Measurements from ENCODE around the gene MRPL38.
"Not testable (repeated sequence)": the region's sequence is repeated elsewhere in the genome, so short reads cannot be mapped to it uniquely, and the experiment has no call there.

The MRPL38 gene

DNA sequence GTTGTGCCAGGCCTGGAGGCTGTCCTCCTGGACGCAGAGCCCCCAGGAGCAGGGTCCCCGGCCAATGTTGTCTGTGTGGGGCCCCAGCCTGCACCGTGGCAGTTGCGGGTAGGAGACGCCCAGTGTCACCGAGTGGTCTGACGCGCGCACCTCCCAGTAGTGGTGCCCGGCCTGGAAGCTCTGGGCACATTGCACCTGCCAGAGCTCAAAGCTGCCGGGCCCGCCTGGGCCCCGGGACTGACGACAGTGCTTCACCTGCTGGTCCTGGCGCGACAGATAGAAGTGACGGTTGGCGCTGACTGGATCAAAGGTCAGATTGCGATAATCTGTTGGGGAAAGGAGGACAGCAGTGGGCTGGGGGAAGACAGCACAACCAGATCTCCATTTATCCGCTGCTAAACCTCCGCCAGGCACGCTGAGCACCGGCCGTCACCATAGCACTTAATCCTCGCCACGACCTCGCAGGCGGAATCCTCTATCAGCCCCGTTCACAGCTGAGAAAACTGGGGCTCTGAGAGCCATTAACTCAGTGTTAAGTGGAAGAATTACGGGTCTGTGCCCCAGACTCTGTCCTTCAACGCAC, 13.6 kb downstream of the MRPL38 start:
- H3K4me3 ChIP-seq (replicated peaks; ENCODE audit: insufficient read depth, low read length): no peak overlapping the region
- no peak overlapping the region for H3K27ac ChIP-seq (replicated peaks)
- H3K27me3 ChIP-seq (ENCODE audit: insufficient read depth, poor library complexity, severe bottlenecking): no peaks in the 10 kb centered on the region
- no peak for TF ChIP-seq SPI1 (IDR thresholded peaks at IDR 0.05; ENCODE audit: borderline replicate concordance, low read depth)
- no peak for DNase-seq (ENCODE audit: low read depth in 1 of 2, low spot score in 1 of 2)

DNA sequence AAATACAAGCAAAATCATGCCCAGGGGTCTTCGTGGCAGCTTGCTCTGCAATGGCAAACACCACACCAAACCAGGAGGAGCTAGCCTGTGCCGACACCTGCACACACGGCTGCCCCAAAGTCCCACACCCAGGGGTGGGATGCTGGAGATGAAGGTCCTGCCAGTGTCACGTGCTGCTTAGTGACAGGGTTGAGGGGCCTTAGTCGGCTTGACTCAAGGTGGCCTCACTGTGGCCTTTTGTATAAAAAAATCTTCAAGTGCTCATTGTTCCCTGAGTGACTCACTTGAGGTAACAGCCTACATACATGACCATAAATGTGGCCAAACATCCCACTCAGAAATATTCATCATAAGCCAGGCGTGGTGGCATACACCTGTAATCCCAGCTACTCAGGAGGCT, 15.2 kb downstream of the MRPL38 start:
- Histone ChIP-seq H3K4me3 (replicated peaks; ENCODE audit: insufficient read depth, low read length) (no peak overlapping the region), H3K27me3 (ENCODE audit: insufficient read depth, poor library complexity, severe bottlenecking) (no peaks in the 10 kb centered on the region), H3K27ac (replicated peaks) (no peak overlapping the region)
- no peak for DNase-seq (ENCODE audit: low read depth in 1 of 2, low spot score in 1 of 2)
- TF ChIP-seq POLR2AphosphoS5 (IDR thresholded peaks at IDR 0.05; ENCODE audit: low read depth) (no peak; the same call in 1 of the 2 replicates), GABPA (IDR thresholded peaks at IDR 0.05; ENCODE audit: low read depth) (no peak), SPI1 (IDR thresholded peaks at IDR 0.05; ENCODE audit: borderline replicate concordance, low read depth) (no peak)
- TF ChIP-seq, protein P1, sequence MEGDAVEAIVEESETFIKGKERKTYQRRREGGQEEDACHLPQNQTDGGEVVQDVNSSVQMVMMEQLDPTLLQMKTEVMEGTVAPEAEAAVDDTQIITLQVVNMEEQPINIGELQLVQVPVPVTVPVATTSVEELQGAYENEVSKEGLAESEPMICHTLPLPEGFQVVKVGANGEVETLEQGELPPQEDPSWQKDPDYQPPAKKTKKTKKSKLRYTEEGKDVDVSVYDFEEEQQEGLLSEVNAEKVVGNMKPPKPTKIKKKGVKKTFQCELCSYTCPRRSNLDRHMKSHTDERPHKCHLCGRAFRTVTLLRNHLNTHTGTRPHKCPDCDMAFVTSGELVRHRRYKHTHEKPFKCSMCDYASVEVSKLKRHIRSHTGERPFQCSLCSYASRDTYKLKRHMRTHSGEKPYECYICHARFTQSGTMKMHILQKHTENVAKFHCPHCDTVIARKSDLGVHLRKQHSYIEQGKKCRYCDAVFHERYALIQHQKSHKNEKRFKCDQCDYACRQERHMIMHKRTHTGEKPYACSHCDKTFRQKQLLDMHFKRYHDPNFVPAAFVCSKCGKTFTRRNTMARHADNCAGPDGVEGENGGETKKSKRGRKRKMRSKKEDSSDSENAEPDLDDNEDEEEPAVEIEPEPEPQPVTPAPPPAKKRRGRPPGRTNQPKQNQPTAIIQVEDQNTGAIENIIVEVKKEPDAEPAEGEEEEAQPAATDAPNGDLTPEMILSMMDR (IDR thresholded peaks at IDR 0.05; ENCODE audit: insufficient read depth, low read length): no peak
- TF ChIP-seq, protein P2, sequence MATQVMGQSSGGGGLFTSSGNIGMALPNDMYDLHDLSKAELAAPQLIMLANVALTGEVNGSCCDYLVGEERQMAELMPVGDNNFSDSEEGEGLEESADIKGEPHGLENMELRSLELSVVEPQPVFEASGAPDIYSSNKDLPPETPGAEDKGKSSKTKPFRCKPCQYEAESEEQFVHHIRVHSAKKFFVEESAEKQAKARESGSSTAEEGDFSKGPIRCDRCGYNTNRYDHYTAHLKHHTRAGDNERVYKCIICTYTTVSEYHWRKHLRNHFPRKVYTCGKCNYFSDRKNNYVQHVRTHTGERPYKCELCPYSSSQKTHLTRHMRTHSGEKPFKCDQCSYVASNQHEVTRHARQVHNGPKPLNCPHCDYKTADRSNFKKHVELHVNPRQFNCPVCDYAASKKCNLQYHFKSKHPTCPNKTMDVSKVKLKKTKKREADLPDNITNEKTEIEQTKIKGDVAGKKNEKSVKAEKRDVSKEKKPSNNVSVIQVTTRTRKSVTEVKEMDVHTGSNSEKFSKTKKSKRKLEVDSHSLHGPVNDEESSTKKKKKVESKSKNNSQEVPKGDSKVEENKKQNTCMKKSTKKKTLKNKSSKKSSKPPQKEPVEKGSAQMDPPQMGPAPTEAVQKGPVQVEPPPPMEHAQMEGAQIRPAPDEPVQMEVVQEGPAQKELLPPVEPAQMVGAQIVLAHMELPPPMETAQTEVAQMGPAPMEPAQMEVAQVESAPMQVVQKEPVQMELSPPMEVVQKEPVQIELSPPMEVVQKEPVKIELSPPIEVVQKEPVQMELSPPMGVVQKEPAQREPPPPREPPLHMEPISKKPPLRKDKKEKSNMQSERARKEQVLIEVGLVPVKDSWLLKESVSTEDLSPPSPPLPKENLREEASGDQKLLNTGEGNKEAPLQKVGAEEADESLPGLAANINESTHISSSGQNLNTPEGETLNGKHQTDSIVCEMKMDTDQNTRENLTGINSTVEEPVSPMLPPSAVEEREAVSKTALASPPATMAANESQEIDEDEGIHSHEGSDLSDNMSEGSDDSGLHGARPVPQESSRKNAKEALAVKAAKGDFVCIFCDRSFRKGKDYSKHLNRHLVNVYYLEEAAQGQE (IDR thresholded peaks at IDR 0.05; ENCODE audit: insufficient replicate concordance, low read depth): no peak

DNA sequence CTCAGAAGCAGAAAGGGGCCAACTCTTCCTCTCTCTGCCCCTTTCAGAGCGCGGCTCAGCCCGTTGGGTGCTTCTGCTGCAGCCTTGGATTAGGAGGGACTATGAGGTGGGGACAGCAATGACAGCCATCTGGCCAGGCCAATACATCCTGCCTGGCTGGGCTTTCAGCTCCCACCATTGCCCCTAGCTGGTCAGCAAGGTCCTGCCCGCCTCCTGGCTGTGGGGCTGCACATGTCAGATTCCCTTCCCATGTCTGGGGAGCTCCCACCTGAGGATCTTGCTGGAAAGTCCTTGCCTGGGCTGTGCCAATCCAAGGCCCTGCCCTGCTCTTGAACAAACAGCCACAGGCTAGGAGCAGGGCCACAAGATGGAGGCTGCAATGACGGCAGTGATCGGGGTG, 16.2 kb downstream of the MRPL38 start:
- no peak overlapping the region for H3K4me3 ChIP-seq (replicated peaks; ENCODE audit: insufficient read depth, low read length)
- H3K27me3 ChIP-seq (ENCODE audit: insufficient read depth, poor library complexity, severe bottlenecking): no peaks in the 10 kb centered on the region
- no peak for DNase-seq (ENCODE audit: low read depth in 1 of 2, low spot score in 1 of 2)
- H3K27ac ChIP-seq (replicated peaks): no peak overlapping the region
- TF ChIP-seq, protein P2 (IDR thresholded peaks at IDR 0.05; ENCODE audit: insufficient replicate concordance, low read depth): no peak
- no peak for TF ChIP-seq SPI1 (IDR thresholded peaks at IDR 0.05; ENCODE audit: borderline replicate concordance, low read depth)
- no peak for TF ChIP-seq GABPA (IDR thresholded peaks at IDR 0.05; ENCODE audit: low read depth)
- no peak for TF ChIP-seq POLR2AphosphoS5 (IDR thresholded peaks at IDR 0.05; ENCODE audit: low read depth)
- TF ChIP-seq, protein P1 (IDR thresholded peaks at IDR 0.05; ENCODE audit: insufficient read depth, low read length): no peak

DNA sequence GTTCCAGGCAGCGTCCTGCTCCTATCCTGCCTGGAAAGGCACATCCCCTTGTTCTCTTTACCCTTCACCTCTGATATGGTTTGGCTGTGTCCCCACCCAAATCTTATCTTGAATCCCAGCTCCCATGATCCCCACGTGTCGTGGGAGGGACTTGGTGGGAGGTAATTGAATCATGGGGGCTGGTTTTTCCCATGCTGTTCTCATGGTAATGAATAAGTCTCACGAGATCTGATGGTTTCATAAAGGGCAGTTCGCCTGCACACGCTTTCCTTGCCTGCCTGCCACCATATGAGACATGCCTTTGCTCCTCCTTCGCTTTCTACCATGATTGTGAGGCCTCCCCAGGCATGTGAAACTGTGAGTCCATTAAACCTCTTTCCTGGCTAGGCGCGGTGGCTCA, 18.8 kb downstream of the MRPL38 start:
- DNase-seq (ENCODE audit: low read depth in 1 of 2, low spot score in 1 of 2); H3K4me3 ChIP-seq (replicated peaks; ENCODE audit: insufficient read depth, low read length); H3K27me3 ChIP-seq (ENCODE audit: insufficient read depth, poor library complexity, severe bottlenecking); H3K27ac ChIP-seq (replicated peaks): not testable (repeated sequence)

DNA sequence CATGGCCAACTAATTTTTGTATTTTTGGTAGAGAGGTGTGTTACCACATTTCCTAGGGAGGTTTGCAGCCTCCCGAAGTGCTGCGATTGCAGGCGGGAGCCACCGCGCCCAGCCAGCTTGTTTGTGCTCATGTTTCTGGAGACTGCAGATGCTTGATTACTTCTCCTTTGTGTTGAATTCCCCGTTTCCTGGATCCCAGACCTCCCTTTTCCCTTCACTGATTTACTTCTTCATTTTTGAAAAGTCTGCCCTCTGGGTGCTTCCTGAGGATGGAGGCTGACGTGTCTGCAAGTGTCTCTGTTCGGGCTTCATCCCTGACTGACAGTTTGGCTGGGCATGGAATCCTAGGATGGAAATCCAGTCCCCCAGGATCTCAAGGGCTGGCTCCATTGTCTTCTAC, 19.3 kb downstream of the MRPL38 start:
- TF ChIP-seq SPI1 (IDR thresholded peaks at IDR 0.05; ENCODE audit: borderline replicate concordance, low read depth) (no peak), GABPA (IDR thresholded peaks at IDR 0.05; ENCODE audit: low read depth) (no peak), POLR2AphosphoS5 (IDR thresholded peaks at IDR 0.05; ENCODE audit: low read depth) (no peak)
- TF ChIP-seq, protein P1 (IDR thresholded peaks at IDR 0.05; ENCODE audit: insufficient read depth, low read length): no peak
- TF ChIP-seq, protein P2 (IDR thresholded peaks at IDR 0.05; ENCODE audit: insufficient replicate concordance, low read depth): no peak
- DNase-seq (ENCODE audit: low read depth in 1 of 2, low spot score in 1 of 2): no peak
- no peaks in the 10 kb centered on the region for H3K27me3 ChIP-seq (ENCODE audit: insufficient read depth, poor library complexity, severe bottlenecking)
- H3K27ac ChIP-seq (replicated peaks): no peak overlapping the region
- no peak overlapping the region for H3K4me3 ChIP-seq (replicated peaks; ENCODE audit: insufficient read depth, low read length)
